Measurements from ENCODE around the gene RDH8.

RDH8 gene

DNA sequence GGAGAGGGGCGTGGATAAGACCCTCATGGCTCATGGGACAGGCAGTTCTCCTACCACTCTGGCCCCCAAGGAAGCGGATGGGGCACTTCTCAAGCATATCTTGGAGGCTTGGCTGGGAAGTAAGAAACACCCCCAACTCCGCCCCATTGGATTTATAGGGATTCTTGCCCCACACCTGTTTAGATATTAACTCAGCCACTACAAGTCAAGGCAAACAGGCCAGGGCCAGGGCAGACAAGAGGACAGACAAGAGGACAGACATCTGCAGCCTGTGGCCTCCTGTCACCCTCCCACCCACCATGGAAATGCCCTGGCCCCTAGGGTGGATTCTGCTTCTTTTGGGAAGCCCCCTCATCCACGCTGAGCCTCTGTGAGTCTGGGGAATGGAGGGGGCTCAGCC, 24.1 kb downstream of the RDH8 start:
- DNase-seq (ENCODE audit: low spot score), result no peak

DNA sequence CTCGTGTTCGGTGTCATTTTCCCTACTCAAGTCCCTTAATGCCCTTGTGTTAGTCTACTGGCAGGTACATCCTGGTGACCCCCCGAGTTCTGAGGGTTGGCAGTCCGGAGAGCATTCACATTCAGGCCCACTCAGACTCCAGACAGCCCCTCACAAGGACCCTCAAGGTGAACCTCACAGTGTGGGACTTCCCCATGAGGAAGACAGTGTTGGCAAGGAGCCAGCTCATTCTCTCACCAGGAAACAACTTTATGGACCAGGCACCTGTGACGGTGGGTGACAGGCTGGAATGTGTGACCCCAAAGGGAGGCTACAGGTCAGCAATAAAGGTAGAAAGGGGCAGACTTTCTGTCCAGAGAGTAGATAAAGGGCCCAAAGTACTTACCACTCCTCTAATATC, 24.5 kb downstream of the RDH8 start:
- DNase-seq (ENCODE audit: low spot score), result no peak

DNA sequence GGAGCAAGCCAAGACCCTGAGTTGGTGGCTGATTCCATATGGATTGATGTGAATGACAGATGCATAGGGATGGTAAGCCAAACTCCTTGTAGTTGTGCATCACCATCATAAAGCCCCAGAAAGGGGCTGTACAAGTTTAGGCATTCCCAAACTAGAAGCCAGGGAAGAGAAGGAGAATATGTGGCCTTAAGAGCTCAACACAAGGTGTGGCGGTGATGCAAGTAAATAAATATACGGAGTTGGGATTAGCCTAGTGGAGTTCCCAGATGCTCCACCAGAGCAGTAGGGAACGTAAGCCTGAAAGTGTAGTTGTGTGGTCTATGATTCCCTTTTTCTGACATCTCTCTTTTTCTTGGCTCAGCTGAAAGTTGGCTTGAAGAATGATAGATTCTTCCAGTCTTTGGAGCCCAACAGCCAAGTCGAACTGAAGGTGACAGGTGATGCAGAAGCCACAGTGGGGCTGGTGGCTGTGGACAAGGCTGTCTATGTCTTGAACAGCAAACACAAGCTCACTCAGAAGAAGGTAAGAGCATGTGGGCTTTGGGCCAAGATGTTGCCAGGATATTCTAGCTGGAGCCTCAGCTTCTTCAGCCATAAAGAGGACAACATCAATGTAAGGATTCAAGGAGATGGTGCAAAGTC, 30.1 kb downstream of the RDH8 start:
- no peak for DNase-seq (ENCODE audit: low spot score)

DNA sequence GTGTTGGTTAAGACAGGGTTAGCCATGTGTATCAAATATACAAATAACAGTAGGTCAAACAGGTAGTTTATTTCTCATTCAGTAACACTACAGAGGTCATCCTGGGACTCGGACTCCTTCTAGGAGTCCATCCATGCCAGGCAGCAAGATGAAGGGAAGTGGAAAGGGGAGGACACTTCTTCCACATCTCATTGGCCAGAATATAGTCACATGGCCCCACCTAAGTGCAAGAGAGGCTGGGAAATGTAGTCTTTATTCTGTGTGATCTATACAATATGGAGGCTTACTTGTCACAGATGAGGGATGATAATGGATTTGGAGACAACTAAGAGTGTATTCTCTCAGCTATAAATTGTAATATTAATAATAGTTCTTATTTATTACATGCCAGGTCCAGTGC, 31.1 kb downstream of the RDH8 start:
- DNase-seq (ENCODE audit: low spot score), result no peak

DNA sequence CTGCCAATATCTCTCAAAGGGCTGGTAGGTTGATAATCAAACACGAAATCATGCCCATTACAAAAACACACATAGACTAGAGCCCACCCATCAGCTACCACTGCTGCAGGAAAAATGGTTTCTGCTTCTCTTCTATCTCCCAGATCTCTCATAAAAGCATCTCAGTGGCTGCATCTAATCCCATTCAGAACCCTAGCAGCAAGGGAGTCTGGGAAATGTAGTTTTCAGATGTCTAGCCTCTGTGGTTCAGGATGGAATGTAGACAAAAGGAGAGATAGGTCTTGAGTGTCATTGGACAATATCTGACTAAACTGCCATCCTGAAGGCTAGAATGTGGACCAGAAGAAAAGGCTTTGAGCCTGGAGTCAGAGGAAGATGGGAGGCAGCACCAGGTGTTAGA, 32.1 kb downstream of the RDH8 start:
- DNase-seq (ENCODE audit: low spot score), result no peak

DNA sequence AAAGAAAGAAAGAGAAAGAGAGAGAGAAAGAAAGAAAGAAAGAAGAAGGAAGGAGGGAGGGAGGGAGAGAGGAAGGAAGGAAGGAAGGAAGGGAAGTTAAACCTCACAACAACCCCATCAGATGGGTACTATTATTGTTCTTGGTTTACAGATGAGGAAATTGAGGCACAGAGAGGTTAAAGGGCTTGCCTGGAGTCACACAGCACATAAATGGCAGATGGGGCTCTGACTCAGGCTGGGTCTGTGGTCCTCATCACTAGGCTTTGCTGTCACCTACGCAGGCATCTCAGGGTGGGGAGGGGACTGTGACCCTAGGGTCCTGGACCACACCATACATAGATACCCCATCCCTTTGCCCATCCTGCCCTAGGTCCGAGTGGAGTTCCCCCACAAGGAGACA, 36.3 kb downstream of the RDH8 start:
- DNase-seq (ENCODE audit: low spot score), result no peak

DNA sequence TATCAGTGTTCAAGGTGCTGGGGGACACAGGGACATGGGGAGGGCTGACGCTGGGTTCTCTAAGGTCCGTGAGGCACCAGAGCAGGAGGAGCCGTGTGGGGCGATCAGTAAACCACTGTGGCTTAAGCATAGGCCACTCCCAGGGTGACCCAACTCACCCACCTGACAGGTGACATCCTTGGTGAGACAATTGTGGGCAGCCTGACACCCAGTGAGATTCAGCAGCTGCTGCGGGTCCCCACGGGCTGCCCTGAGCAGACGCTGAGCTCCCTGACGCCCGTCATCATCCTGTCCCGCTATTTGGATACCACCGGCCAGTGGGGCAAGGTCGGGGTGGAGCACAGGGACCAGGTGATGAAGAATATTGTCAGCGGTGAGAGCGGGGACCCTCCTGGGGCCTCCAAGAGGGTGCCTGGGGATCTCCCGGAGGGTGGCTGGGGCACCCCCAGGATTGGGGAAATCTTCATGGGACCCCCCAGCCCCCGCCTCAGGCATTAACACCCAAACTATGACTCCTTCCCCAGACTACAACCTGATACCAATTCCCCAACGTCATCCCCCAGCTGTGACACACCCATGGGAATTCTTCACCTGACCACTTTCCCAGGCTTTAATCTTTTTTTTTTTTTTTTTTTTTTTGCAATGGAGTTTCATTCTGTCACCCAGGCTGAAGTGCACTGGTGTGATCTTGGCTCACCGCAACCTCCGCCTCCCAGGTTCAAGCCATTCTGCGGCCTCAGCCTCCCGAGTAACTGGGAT, 39.5 kb downstream of the RDH8 start:
- no peak for DNase-seq (ENCODE audit: low spot score)

DNA sequence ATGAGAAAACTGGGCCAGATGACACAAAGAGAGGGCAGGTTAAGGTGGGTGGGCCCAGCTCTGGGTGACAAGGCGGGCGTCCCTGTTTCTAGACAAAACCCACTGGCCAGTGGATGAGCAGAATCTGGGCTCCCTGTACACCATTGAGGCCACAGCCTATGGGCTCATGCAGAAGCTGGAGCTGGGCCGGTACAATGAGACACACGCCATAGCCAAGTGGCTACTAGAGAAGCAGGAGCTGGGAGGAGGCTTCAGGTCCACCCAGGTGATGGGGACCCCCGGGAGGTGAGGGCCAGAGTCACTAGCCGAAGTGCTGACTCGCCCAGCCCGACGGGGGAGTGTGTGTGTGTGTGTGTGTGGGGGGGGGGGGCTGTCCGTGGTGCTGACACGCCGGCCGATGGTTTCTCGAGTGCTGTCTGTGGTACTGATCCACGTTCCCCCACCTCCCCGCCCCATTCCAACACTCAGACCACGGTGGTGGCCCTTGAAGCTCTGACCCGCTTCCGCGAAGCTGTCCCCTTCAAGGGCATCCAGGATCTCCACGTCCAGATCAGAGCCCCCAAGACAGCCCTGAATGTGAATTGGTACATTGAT, 48.5 kb downstream of the RDH8 start:
- no peak for DNase-seq (ENCODE audit: low spot score)

DNA sequence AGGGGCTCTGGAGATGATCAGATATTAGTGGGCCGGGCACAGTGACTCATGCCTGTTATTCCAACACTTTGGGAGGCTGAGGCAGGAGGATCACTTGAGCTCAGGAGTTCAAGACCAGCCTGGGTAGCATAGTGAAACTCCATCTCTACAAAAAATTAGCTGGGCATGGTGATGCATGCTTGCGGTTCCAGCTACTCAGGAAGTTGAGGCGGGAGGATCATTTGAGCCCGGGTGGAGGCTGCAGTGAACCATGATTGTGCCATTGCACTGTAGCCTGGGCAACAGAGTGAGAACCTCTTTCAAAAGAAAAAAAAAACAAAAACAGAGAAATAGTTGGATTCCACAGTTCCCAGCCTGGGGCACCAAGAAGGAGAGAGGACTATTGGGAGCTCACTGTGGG, 54.9 kb downstream of the RDH8 start:
- no peak for DNase-seq (ENCODE audit: low spot score)

DNA sequence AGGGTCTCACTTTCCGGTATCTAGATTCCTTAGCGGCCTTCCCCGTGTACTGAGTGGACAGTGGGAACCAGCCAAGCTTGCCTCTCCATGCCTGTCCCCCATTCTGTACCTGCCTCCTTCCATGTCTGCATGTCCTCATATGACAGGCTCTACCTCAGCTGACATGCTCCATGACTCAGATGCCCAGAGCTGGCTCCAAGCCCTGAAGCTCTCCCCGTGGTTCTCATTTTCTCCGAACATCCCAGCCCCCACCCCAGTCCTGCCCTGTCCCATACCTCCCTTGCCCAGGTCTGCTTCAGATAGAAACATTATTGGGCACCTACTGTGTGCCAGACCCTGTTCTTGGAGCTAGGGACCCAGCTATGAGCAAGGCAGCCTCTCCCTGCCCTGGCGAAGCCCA, 55.8 kb downstream of the RDH8 start:
- no peak for DNase-seq (ENCODE audit: low spot score)

DNA sequence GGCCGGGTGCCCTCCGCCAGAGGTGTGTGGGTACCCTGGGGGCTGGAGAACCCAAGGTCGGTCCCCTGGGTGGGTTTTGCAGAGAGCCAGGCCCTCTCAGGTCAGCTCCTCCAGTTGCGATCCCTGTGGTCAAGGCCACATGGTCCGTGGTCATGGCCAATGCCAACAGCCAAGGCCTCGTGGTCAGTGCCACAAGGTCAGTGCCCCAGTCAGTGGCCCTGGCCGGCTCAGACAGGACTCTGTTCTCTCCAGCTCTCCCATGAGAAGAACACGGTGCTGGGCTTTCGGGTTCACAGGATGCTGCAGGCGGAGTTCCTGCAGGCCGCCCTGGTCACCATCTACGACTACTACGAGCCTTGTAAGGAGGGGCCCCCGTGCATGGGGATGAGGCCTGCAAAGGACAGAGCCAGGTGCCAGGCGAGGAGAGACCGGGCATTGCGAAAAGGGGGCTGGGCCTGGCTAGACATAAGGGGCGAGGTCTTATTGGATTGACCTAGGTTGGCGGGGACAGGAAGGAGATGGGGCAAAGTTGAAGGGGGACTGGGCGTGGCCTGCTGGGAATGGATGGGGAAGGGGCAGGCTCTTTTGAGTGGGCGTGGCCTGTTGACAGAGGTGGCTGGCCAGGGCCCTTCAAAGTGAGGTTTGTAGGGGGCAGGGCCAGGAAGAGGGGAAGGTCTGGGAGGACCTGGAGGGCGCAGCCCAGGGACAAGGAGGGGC, 57.6 kb downstream of the RDH8 start:
- no peak for DNase-seq (ENCODE audit: low spot score)

Data from activated CD4-positive, alpha-beta T cell treated with anti-CD3 and anti-CD28 coated beads, Interleukin-2, Interleukin-4, amounts not matched to agents 100 ng/mL and 50 ng/mL, durations not matched to agents 16 hours and 8 hours (primary cell).